NCI-H748 (cell line): Measurements from ENCODE around the gene FNDC3B.

Experiments
- DNase-seq: peaks from one replicate; lab custom pipeline; 2025; ENCODE audit not compliant: unreplicated experiment; lab: John Stamatoyannopoulos, UW

Gene FNDC3B

GRCh38 chr3:172303181-172303580 lies 263.8 kb downstream of the FNDC3B start:
- DNase-seq, result no peak

GRCh38 chr3:172303941-172304558 lies 264.7 kb downstream of the FNDC3B start:
- DNase-seq, result no peak

GRCh38 chr3:172305552-172305951 lies 266.2 kb downstream of the FNDC3B start:
- DNase-seq, result no peak

- no peak for DNase-seq
Observed at GRCh38 chr3:172305974-172306373, 266.6 kb downstream of the FNDC3B start.

- DNase-seq, result no peak
Observed at GRCh38 chr3:172307141-172307560, 267.8 kb downstream of the FNDC3B start.

- DNase-seq, result no peak
Observed at GRCh38 chr3:172309059-172309458, 269.7 kb downstream of the FNDC3B start.

GRCh38 chr3:172309741-172310427 lies 270.5 kb downstream of the FNDC3B start:
- no peak for DNase-seq

GRCh38 chr3:172310428-172310760 lies 271.0 kb downstream of the FNDC3B start:
- no peak for DNase-seq

- DNase-seq, result no peak
Observed at GRCh38 chr3:172311217-172311616, 271.8 kb downstream of the FNDC3B start.

- no peak for DNase-seq
Observed at GRCh38 chr3:172312001-172312400, 272.6 kb downstream of the FNDC3B start.

GRCh38 chr3:172312711-172313110 lies 273.3 kb downstream of the FNDC3B start:
- DNase-seq, result no peak

GRCh38 chr3:172313671-172314070 lies 274.3 kb downstream of the FNDC3B start:
- peak; percentile 9 for DNase-seq

- DNase-seq, result no peak
Observed at GRCh38 chr3:172314591-172315160, 275.3 kb downstream of the FNDC3B start.

GRCh38 chr3:172315401-172316091 lies 276.2 kb downstream of the FNDC3B start:
- DNase-seq, result peak; percentile 5

GRCh38 chr3:172316758-172317157 lies 277.4 kb downstream of the FNDC3B start:
- DNase-seq, result no peak

- DNase-seq, result no peak
Observed at GRCh38 chr3:172317481-172317880, 278.1 kb downstream of the FNDC3B start.

- DNase-seq, result peak; percentile 58
Observed at GRCh38 chr3:172317984-172318383, 278.6 kb downstream of the FNDC3B start.

GRCh38 chr3:172319595-172319994 lies 280.2 kb downstream of the FNDC3B start:
- no peak for DNase-seq

GRCh38 chr3:172320468-172320867 lies 281.1 kb downstream of the FNDC3B start:
- DNase-seq, result no peak

GRCh38 chr3:172321035-172321434 lies 281.7 kb downstream of the FNDC3B start:
- no peak for DNase-seq

- DNase-seq, result no peak
Observed at GRCh38 chr3:172323894-172324610, 284.7 kb downstream of the FNDC3B start.
